DND-41 (cell line): ENCODE measurements around the gene GNAS.

Experiments used
- ATAC-seq: fragments of 200-7000 bp; cut with Tn5 transposase; 3 replicates; pipeline ENCODE4 v1.9.1; 2021; ENCODE audit warnings: low read depth; ENCODE audit not compliant: insufficient read depth
- DNase-seq: peaks from one replicate; pipeline ENCODE4 v3.0.0-alpha.2; 2020
- H2AFZ ChIP-seq: 2 replicates; pipeline ENCODE4 v1.6.0; 2012; ENCODE audit warnings: low read depth, low read length
- H3K27ac ChIP-seq: 2 replicates; pipeline ENCODE4 v1.5.1; 2012; ENCODE audit warnings: low read length, inconsistent platforms
- H3K27me3 ChIP-seq: fragments of 200-600 bp; sonication (generic); 2 replicates; pipeline ENCODE4 v1.6.0; 2012; ENCODE audit warnings: low read length, mild to moderate bottlenecking, inconsistent platforms; ENCODE audit not compliant: insufficient read depth, poor library complexity
- H3K36me3 ChIP-seq: 2 replicates; pipeline ENCODE4 v1.5.1; 2012; ENCODE audit warnings: low read length, inconsistent platforms; ENCODE audit not compliant: insufficient read depth
- H3K4me1 ChIP-seq: 2 replicates; pipeline ENCODE4 v1.5.1; 2012; ENCODE audit warnings: mild to moderate bottlenecking, low read length; ENCODE audit not compliant: insufficient read depth
- H3K4me2 ChIP-seq: 2 replicates; pipeline ENCODE4 v1.6.0; 2012; ENCODE audit warnings: mild to moderate bottlenecking, moderate library complexity, low read length, inconsistent platforms; ENCODE audit not compliant: insufficient read depth
- H3K4me3 ChIP-seq, 2 experiments: fragments of 200-600 bp in 1 of 2; shearing (Covaris generic) in 1 of 2; 2 replicates each; pipeline ENCODE4 v1.5.1; 2012 to 2016; ENCODE audit warnings: inconsistent platforms in 2 of 2, low read length in 2 of 2, mild to moderate bottlenecking in 2 of 2, low read depth in 1 of 2, moderate library complexity in 1 of 2
- H3K79me2 ChIP-seq: 2 replicates; pipeline ENCODE4 v1.6.0; 2012; ENCODE audit warnings: low read length, inconsistent platforms; ENCODE audit not compliant: insufficient read depth
- H3K9ac ChIP-seq: 2 replicates; pipeline ENCODE4 v1.6.0; 2012; ENCODE audit warnings: low read depth, mild to moderate bottlenecking, inconsistent platforms, low read length, moderate library complexity
- H3K9me3 ChIP-seq: 2 replicates; pipeline ENCODE4 v1.5.1; 2012; ENCODE audit warnings: low read length, moderate library complexity, mild to moderate bottlenecking, inconsistent platforms; ENCODE audit not compliant: insufficient read depth, severe bottlenecking
- H4K20me1 ChIP-seq: 2 replicates; pipeline ENCODE4 v1.6.0; 2012; ENCODE audit warnings: low read length; ENCODE audit not compliant: insufficient read depth
- EZH2 ChIP-seq: IDR thresholded peaks from 3 replicates; pipeline ENCODE4 v1.6.1; 2012; ENCODE audit warnings: borderline replicate concordance, low read depth, mild to moderate bottlenecking, moderate library complexity, low read length, inconsistent platforms; ENCODE audit not compliant: severe bottlenecking
- TF ChIP-seq, protein P1 (sequence below): IDR thresholded peaks from 2 replicates; pipeline ENCODE4 v1.5.1; 2012; ENCODE audit warnings: borderline replicate concordance, low read length, moderate library complexity, mild to moderate bottlenecking; ENCODE audit not compliant: poor library complexity, severe bottlenecking; ENCODE audit errors: extremely low read depth

GNAS gene

DNA sequence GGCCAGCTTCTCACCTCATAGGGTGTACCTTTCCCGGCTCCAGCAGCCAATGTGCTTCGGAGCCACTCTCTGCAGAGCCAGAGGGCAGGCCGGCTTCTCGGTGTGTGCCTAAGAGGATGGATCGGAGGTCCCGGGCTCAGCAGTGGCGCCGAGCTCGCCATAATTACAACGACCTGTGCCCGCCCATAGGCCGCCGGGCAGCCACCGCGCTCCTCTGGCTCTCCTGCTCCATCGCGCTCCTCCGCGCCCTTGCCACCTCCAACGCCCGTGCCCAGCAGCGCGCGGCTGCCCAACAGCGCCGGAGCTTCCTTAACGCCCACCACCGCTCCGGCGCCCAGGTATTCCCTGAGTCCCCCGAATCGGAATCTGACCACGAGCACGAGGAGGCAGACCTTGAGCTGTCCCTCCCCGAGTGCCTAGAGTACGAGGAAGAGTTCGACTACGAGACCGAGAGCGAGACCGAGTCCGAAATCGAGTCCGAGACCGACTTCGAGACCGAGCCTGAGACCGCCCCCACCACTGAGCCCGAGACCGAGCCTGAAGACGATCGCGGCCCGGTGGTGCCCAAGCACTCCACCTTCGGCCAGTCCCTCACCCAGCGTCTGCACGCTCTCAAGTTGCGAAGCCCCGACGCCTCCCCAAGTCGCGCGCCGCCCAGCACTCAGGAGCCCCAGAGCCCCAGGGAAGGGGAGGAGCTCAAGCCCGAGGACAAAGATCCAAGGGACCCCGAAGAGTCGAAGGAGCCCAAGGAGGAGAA lies 12.3 kb upstream of the GNAS start:
- Histone ChIP-seq H3K4me1 (no peaks in the 10 kb centered on the region; the same call in 1 of the 2 replicates), H3K36me3 (no peaks in the 10 kb centered on the region), H3K9ac (no peak overlapping the region), H3K27ac (no peak overlapping the region), H3K4me3 (no peak overlapping the region), H3K27me3 (peaks cover 29% of the 10 kb centered on the region), H3K4me2 (no peak overlapping the region), H3K79me2 (no peaks in the 10 kb centered on the region), H2AFZ (no peak overlapping the region), H4K20me1 (no peaks in the 10 kb centered on the region), H3K9me3 (no peaks in the 10 kb centered on the region)
- DNase-seq (no peak), ATAC-seq (no peak)
- TF ChIP-seq EZH2: no peak
- TF ChIP-seq, protein P1, sequence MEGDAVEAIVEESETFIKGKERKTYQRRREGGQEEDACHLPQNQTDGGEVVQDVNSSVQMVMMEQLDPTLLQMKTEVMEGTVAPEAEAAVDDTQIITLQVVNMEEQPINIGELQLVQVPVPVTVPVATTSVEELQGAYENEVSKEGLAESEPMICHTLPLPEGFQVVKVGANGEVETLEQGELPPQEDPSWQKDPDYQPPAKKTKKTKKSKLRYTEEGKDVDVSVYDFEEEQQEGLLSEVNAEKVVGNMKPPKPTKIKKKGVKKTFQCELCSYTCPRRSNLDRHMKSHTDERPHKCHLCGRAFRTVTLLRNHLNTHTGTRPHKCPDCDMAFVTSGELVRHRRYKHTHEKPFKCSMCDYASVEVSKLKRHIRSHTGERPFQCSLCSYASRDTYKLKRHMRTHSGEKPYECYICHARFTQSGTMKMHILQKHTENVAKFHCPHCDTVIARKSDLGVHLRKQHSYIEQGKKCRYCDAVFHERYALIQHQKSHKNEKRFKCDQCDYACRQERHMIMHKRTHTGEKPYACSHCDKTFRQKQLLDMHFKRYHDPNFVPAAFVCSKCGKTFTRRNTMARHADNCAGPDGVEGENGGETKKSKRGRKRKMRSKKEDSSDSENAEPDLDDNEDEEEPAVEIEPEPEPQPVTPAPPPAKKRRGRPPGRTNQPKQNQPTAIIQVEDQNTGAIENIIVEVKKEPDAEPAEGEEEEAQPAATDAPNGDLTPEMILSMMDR: no peak

DNA sequence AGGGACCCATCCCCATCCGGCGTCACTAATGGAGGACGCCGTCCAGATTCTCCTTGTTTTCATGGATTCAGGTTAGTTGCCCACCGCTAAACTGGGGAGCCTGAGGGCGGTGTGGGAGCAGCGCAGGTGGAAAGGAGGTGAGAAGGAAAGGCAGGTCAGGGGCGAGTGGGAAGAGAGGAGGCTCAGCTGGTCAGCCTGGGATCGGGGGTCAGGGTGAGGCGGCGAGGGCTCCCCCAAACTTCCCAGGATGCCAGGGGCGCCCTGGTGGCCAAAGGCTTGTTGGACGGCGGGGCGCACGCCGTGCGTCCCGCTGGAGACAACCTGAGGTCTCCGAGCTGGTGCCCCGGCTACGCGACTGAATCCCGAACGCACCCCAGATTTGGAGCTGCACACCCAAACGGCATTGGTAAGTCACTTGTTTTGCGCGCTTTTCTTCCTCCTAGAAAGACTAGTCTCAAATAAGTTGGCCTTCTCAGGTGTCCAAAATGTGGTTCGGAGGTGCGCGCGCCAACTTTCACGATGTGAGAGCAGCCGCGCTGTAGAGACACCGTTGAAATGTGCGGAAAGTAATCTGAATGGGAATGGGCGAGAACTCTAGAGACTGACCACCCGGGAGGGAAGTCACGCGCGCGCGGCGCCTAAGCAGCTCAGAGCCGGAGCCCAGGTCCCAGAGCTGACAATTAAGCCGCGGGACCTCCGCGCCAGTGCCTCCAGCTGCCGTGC lies 11.5 kb upstream of the GNAS start:
- Histone ChIP-seq H3K27me3 (peaks cover 32% of the 10 kb centered on the region), H3K4me3 (no peak overlapping the region), H4K20me1 (no peaks in the 10 kb centered on the region), H2AFZ (no peak overlapping the region), H3K4me2 (no peak overlapping the region), H3K27ac (no peak overlapping the region), H3K9me3 (no peaks in the 10 kb centered on the region), H3K79me2 (no peaks in the 10 kb centered on the region), H3K4me1 (no peaks in the 10 kb centered on the region; the same call in 1 of the 2 replicates), H3K36me3 (no peaks in the 10 kb centered on the region), H3K9ac (no peak overlapping the region)
- TF ChIP-seq, protein P1: no peak
- TF ChIP-seq EZH2: no peak
- ATAC-seq: no peak
- DNase-seq: no peak

DNA sequence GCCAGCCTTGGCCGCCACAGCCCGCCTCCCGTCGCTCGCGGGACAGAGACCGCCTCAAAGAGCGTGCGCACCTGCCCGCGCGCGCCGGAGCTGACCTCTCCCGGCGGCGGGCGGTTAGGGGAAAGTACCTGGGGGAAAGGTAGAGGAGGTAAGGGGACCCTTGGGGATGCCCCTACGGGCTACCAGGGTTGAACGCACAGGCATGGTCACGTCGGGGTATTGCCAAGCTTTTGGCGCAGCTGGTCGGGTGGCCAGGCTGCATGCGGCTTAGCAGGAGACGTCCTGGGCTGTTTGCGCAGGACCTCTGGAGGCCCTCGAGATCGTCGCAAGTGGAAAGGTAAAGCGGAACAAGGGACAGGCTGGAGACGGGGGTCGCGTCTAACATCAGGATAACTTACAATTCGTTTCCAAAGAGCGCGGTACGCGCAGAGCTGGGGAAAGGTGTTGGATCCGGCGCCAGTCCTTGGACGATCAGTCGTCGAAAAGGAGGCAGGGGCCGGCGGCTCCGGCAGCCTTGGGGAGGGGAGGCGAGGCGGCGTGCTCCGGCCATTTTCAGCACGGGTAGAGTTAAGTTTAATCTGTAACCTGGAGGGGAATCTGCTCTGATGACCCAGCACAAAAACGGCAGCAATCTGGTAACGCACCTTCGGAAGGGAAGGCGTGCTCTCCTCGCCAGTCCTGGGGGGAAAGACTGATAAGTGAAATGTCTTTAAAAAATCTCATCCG lies 10.8 kb upstream of the GNAS start:
- Histone ChIP-seq H3K9me3 (no peaks in the 10 kb centered on the region), H3K79me2 (no peaks in the 10 kb centered on the region), H3K4me2 (no peak overlapping the region), H3K27ac (no peak overlapping the region), H3K4me1 (no peaks in the 10 kb centered on the region; the same call in 1 of the 2 replicates), H3K27me3 (peaks cover 39% of the 10 kb centered on the region), H3K4me3 (no peak overlapping the region), H3K9ac (no peak overlapping the region), H2AFZ (no peak overlapping the region), H4K20me1 (no peaks in the 10 kb centered on the region), H3K36me3 (no peaks in the 10 kb centered on the region)
- DNase-seq (no peak), ATAC-seq (no peak)
- TF ChIP-seq, protein P1: no peak
- no peak for TF ChIP-seq EZH2
